Kasumi-1 (cell line): Measurements from ENCODE around the gene RB1.
"Not testable (repeated sequence)": the region's sequence is repeated elsewhere in the genome, so short reads cannot be mapped to it uniquely, and the experiment has no call there.

Experiments
- DNase-seq, 2 experiments: peaks; one replicate each; lab custom pipeline; 2025; lab: John Stamatoyannopoulos, UW

RB1 gene

DNA sequence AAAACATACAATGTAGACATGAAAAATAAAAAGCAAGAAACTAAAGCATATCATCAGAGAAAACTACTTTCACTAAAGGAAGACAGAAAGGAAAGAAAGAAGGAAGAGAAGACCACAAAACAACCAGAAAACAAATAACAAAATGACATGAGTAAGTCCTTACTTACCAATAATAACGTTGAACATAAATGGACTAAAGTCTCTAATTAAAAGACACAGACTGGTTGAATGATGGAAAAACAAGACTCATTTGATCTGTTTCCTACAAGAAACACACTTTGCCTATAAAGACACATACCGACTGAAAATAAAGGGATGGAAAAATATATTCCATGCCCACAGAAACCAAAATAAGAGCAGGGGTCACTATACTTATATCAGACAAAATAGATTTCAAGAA, 46.0 kb downstream of the RB1 start:
- no peak for DNase-seq

DNA sequence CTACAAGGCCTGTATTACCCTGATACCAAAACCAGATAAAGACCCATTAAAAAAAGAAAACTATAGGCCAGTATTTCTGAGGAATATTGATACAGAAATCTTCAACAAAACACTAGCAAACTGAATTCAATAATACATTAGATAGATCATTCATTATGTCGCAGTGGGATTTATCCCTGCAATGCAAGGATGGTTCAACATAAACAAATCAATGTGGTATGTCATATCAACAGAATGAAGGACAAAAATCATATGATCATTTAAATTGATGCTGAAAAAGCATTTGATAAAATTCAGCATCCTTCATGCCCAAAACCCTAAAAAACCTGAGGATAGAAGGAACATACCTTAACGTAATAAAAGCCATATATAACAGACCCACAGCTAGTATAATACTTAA, 50.0 kb downstream of the RB1 start:
- DNase-seq: no peak

DNA sequence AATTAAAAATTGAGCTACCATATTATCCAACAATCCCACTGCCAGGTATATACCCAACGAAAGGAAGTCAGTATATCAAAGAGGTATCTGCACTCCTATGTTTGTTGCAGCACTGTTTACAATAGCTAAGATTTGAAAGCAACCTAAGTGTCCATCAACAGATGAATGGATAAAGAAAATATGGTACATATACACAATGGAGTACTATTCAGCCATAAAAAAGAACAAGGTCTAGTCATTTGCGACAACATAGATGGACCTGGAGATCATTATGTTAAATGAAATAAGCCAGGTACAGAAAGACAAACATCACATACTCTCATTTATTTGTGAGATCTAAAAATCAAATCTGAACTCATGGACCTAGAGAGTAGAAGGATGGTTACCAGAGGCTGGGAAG, 52.0 kb downstream of the RB1 start:
- DNase-seq: not testable (repeated sequence)

DNA sequence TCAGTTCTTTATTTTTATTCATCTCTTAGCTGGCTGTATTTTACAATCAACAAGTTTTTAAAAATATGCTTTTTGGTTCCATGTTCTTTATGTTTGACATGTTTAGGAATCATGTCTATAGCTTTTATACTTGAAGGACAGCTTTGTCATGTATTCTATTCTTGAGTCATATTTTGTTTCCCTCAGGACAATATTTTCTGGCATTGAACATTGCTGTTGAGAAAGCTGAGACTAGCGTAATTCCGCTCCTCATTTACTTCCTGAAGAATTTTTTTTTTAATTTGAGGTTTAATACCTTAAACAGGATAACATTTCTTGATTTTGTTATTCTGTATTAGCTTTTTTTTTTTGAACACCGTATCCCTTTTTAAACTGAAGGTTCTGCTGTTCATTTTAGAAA, 53.2 kb downstream of the RB1 start:
- no peak for DNase-seq

DNA sequence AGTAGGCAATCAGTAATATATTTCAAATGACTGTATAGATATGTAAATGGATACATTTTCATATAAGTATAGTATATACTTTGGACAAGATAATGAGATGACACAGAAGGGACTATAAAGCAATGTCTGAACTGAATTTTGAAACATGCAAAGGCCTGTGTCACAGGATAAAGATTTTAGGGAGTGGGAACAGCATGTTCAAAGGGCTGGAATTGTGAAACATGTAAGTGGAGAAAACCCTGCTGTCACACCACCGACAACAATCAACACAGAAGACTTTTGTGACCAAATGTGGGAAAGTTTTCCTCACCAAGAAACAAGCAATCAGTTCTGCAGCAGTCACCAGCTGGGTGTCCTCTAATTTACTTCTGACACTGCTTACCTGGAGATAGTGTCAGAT, 66.4 kb downstream of the RB1 start:
- DNase-seq: no peak

DNA sequence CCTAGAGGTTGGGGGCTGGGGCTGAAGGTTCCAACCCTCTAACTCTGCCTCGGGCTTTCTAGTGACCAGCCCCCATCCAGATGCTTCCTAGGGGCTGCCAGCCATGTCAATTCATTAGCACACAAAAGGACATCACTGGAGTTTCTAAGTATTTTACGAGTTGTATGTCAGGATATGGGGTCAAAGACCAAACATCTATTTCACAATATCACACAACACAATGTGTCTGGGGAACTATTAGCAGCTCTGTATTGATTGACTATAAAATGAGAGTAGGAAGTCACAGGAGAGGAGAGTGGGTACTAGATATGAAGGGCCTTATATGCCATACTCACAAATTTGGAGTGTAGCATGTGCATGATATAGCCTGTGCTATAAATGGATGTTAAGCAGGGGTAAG, 67.3 kb downstream of the RB1 start:
- no peak for DNase-seq

DNA sequence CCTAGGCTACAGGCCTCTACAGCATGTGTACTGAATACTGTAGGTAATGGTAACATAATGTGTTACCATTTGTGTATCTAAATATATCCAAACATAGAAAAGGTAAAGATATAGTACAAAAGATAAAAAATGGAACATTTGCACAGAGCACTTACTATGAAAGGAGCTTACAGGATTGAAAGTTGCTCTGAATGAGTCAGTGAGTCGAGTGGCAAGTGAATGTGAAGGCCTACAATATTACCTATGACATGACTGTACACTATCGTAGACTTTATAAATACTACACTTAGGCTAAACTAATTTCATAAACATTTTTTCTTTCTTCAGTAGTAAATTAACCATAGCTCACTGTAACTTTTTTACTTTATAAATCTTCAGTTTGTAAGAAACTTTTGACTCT, 74.3 kb downstream of the RB1 start:
- no peak for DNase-seq

DNA sequence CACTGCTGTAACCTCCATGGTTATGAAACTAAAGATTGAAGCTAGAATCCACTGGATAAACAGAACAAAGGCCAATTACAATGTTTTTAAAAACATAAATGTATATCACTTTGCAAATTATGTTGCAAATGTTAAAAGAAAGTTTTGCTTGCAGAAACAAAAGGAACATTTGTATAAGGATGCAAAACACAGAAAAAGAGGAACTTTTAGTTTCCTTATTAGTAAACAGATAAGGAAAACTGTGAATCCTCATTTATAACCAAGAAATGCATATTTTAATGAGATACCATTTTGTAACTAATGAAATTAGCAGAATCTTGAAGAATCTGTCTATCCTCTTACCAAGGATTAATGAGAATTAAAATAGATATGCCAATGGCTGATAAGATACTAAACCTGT, 77.0 kb downstream of the RB1 start:
- no peak for DNase-seq

DNA sequence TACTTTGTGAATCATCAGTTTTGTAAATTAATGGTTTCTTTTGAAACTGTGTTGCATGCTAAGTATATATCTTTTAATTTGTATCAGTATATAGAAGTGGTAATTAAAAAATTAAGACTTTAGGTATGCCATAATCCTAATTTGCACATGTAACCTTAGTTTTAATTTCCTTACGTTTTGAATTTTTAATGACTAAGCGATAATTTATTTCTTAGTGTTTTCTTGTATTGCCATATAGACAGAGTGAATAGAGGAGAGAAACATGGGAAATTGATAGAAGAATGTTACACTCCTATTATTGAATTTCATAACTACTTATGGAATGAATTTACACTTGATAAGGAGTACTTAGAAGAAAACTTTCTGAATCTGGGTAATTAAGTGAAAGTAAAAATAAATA, 79.8 kb downstream of the RB1 start:
- DNase-seq: no peak

DNA sequence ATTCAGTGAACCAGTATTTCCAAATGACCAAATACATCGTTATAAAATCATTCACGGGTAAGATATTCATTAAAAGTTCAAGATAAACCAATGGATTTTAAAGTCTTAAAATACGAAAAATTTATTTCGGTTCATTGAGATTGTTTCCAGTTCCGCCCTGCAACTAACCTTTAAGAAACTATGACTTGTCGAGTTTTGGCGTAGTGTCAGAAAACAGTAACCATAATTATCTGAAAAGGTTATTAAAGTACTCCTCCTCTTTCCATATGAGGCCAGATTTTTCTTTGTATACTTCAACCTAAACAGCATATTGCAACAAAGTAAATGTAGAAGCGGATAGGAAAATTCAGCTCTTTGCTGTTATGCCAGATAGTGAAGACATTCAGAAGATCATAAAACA, 83.3 kb downstream of the RB1 start:
- no peak for DNase-seq

DNA sequence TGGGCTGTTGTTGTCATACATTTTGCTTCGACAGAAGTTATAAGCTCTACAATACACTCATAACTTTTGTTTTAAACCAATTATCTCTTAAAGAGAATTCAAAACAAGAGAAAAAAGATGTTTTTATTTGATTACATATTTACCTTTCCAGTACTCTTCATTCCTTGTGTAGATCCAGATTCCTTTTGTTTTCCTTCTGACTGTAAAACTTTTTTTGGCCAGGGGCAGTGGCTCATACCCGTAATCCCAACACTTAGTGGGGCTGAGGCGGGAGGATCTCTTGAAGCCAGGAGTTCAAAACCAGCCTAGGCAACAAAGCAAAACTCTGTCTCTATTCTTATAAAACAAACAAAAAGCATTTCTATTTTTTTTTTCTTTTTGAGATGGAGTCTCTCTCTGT, 87.7 kb downstream of the RB1 start:
- DNase-seq: no peak

DNA sequence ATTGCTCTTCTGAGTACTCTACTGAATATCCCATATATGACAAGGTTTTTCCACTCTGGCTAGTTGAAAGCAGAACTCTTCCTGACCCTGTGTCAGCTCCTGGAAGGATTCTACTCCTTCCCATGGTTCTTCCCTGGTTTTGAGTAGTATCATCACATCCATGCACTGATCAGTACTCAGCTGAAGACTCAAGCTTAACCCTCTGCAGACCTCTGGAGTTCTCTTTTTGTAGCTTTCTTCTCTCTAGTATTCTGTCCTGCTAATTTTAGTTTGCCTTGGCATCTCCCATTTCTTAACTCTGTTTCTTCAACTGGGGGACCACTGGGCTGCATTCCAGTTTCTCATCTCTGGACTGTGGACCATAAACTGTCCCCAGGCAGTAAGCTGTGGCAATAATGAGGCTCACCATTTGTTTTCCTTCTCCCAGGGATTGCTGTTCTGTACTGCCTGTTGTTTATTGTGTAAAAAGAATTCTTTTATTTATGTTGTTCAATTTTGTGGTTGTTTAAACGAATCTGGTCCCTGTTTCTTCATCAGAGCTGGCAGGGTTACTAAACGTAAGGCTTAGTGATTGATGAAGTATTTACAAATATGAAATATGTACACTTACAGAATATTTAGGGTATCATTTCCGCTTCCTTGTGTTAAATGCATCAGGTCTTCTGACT, 89.6 kb downstream of the RB1 start:
- DNase-seq: no peak

DNA sequence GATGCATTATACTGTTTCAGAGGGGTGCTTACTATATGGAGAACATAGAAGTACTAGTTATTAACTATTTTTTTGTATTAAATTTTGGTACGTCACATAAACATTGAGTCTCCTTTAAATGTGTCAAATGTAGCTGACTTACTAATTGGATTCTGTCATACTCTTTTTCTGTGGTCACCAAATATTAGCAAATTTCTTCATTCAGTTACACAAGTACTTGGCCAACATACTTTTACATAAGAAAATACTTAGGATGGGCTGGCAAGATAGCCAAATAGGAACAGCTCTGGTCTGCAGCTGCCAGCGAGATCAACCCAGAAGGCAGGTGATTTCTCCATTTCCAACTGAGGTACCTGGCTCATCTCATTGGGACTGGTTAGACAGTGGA, 90.1 kb downstream of the RB1 start:
- DNase-seq: no peak

DNA sequence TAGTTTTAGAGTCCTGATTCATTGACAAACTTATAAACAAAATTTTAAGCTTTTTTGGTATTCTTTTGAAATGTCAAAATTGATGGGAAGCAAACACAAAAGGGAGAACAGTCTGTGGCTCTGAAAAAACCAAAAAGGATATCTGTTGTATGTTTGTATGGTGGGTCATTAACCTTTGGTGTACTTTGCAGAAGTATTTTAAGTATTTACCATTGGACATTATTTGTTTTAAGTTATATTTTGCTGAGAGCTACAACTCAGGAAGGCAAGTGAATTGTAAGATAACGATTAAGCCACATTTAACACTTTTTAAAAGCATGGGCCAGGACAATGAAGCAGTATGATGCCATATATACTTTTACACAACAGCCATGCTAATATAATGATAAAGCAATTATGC, 94.2 kb downstream of the RB1 start:
- no peak for DNase-seq

DNA sequence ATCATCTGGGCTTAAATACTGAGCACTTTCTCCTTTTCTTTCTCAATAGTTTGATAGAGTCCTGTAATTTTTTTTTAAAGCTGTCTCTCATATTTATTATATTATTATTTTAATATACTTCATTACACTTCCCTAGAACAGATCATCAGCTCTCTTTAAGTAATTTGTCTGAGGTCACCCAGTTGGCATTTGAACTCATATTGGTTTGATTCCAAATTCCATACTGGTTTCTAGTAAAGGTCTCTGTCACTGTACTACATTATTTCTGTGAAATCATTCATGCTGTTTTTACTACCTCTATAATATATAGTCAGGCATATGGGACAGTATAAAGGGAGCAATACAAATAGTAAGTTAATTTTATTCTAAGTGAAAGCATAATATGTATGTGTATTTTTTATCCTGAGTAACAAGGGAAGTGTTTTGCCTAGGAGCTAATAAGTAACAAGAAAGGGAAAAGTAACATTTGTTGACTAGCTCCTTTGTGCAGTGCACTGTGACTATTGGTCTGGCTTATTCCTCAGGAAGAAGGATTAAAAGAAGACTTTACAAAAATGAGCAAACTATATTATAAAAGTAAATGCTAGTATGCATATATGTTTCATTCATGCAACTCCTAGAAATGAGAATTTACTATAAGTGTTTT, 95.0 kb downstream of the RB1 start:
- no peak for DNase-seq

DNA sequence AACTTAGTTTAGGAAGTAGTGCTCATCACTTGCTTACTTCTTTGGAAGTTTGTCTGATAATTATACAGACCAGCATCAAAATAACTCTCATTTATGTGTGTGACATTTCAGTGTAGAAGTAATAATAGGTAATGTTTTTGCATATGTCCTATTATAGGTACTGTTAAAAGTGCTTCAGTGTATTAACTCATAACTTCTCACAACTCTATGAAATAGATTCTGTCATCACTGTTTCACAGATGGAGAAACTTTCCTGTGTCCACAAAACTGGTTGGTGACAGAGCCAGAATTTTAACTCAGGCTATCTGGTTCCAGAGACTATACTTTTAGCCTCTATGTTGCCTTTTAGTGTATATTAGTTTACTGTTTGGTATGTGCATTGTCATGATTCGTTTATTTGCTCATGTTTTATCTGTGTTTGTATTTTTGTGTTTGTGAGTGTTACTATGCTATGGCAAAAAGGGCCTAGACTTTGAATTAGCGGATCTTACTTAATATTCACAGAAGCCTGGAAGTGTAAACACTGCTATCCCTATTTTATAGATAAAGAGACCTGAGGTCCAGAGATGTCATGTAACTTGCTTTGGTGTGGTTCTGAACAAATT, 96.6 kb downstream of the RB1 start:
- no peak for DNase-seq

DNA sequence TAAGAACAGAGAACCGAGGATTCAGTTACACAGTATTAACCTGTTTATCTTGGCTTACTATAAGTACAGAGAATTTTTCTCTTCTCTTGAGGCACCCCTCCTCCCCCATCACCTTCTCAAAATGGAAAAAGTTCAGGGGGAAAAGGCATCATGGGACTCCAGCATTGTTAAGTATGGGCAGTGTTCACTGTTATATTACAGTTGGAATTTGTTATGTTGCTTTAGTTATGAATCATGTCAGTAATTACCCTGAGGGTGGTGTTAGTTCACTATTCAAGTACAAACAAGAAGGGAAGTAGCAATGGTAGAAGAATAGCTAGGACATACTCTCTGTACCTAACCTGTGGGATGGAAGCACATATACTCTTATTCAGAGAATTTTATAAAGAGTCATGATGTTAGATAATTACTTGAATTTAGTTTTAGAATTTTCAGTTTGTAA, 97.3 kb downstream of the RB1 start:
- DNase-seq: peak; percentile 47 to 58

DNA sequence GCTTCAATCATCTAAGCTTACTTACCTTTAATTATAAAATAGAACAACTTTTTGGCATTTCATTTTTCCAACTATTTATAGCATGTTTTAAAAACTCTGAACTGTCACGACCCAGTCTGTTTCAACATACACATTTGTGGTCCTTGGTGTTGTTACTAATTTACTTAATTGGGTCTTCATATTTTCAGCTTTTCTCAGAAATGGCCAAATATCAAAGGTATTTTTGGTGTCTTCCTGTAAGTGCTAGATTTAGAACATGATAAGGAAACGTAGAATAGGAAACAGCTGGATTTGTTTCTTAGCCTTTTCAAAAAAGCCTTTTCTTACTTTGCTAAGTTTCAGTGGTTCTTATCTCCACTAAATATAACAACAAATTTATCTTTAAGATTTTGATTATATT, 97.9 kb downstream of the RB1 start:
- peak; percentile 54 to 58 for DNase-seq

DNA sequence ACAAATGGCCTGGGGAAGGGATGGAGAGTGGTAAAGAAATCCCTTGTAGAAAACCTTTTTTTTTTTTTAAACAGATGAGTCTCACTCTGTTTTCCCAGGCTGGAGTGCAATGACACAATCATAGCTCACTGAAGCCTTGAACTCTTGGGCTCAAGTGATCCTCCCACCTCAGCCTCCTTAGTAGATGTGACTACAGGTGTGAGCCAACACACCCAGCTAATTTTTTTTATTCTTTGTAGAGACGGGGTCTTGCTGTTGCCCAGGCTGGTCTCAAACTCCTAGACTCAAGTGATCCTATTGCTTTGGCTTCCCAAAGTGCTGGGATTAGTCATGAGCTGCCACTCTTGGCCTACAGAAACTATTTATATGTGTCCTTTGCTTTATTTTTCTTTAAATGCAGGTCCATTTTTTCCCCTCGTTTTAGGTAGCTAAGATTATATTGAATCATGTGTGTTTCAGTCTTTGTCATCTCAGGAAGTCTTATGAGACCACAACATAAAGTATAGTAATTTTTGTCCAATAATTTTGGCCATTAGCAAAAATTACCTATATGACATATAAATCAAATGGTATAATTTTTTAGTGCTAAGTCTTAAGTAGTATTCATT, 98.9 kb downstream of the RB1 start:
- DNase-seq: no peak

DNA sequence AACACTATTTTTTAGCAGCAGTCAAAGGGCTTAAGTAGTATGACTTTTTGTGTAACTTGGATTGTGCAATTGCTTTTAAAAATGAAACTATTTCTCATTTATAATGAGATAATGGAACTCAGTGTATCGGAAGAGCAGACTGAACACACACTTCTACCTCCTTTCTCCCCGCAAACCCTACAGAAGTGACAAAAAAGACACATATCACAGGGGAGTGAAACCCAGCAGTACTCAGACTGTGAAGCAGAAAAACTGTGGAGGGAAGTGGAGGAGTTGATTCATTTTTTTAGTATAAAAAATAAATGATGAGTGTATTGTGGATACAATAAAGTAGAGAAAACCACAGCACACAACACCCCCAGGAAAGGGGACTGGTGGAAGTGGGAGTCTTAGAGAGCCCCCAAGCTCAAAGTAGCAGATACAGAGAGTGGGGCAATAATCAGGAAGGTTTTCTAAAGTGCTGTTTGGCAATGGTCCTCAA, 99.6 kb downstream of the RB1 start:
- DNase-seq: peak; percentile 46 to 49

DNA sequence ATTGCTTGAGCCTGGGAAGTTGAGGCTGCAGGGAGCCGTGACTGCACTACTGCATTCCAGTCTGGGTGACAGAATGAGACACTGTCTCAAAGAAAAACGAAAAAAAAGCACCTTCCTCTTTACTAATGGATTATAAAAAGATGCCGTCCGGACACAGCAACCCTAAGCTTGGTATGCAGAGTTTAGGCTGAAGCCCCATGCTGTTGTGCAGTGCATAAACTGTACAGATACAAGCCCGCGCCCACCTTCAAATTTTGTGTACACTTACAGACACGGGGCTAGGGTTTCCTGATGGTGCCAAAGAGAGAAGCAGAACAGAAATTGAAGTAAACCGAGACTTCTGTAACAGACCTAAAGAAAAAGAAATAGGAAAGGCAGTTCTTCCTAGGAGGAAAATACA, 100.4 kb downstream of the RB1 start:
- DNase-seq: no peak

DNA sequence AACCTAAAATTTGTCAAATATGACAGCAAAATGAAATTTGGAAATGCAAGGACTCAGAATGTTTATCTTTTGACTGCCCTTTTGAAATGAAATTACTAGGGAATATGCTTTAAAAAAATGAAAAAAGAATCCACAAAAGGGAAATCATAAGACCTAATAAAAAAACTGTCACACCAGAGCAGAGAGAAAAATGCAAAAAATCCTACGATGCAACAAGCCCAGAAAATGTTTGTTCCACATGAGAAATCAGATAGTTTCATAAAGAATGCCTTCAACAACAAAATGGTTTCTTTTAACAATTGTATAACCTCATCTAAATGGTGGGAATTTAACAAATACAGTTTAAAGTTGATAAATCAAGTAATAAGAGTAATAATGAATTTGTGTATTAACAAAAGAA, 101.4 kb downstream of the RB1 start:
- DNase-seq: no peak

DNA sequence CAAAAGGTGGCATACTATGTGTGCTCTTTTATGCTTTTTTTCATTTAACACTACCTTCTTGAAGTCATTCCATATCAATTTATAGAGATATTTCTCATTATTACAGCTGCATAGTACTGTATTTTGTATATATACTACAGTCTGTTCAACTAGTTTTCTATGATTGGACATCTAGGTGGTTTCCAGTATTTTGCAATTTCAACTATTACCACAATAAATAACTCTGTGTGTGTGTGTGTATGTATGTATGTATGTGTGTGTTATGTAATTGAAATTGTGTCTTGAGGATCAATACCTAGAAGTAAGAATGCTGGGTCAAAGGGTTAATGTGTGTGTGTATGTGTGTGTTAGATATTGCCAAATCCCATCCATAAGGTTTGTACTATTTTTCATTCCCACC, 102.3 kb downstream of the RB1 start:
- DNase-seq: no peak
